SK-N-SH treated with all-trans-retinoic acid at 6 μM for 48 hours (cell line): Measurements from ENCODE around the gene UCHL5.

Source experiments
- ESRRG ChIP-seq: fragments of 250-450 bp; sonication (Bioruptor Pico); IDR thresholded peaks from 2 replicates; pipeline ENCODE4 v1.6.1; 2021; ENCODE audit warnings: mild to moderate bottlenecking
- OSR1 ChIP-seq: fragments of 250-450 bp; sonication (Bioruptor Pico); IDR thresholded peaks from 2 replicates; pipeline ENCODE4 v1.8.0; 2022; ENCODE audit warnings: moderate library complexity, mild to moderate bottlenecking, inconsistent platforms
- PATZ1 ChIP-seq: fragments of 250-450 bp; sonication (Bioruptor Pico); IDR thresholded peaks from 2 replicates; pipeline ENCODE4 v1.8.0; 2020; ENCODE audit warnings: mild to moderate bottlenecking, moderate library complexity, borderline replicate concordance
- RARB ChIP-seq: fragments of 250-450 bp; sonication (Bioruptor Pico); IDR thresholded peaks from 2 replicates; pipeline ENCODE4 v1.8.0; 2021; ENCODE audit warnings: mild to moderate bottlenecking, moderate library complexity
- SNAI2 ChIP-seq: fragments of 250-450 bp; sonication (Bioruptor Pico); IDR thresholded peaks from 2 replicates; pipeline ENCODE4 v1.5.0; 2020; ENCODE audit warnings: mild to moderate bottlenecking, moderate library complexity
- ZFP3 ChIP-seq: fragments of 250-450 bp; sonication (Bioruptor Pico); IDR thresholded peaks from 2 replicates; pipeline ENCODE4 v1.5.0; 2020; ENCODE audit warnings: mild to moderate bottlenecking, moderate library complexity
- TF ChIP-seq, protein P1 (sequence below): fragments of 250-450 bp; sonication (Bioruptor Pico); IDR thresholded peaks from 2 replicates; pipeline ENCODE4 v1.5.0; 2020; ENCODE audit warnings: mild to moderate bottlenecking, moderate library complexity

DNA sequence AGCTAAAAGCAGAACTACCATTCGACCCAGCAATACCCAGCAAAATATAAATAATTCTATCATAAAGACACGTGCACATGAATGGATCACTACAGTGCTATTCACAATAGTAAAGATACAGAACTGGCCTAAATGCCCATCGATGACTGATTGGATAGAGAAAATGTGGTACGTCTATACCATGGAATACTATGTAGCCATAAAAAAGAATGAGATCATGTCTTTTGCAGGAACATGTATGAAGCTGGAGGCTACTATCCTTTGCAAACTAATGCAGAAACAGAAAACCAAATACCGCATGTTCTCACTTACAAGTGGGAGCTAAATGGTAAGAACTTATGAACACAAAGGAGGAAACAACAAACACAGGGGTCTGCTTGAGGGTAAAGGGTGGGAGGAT lies 53.4 kb downstream of the UCHL5 start:
- no peak for TF ChIP-seq RARB
- no peak for TF ChIP-seq ZFP3
- TF ChIP-seq SNAI2 (CRISPR knock-in tag), result no peak
- TF ChIP-seq, protein P1, sequence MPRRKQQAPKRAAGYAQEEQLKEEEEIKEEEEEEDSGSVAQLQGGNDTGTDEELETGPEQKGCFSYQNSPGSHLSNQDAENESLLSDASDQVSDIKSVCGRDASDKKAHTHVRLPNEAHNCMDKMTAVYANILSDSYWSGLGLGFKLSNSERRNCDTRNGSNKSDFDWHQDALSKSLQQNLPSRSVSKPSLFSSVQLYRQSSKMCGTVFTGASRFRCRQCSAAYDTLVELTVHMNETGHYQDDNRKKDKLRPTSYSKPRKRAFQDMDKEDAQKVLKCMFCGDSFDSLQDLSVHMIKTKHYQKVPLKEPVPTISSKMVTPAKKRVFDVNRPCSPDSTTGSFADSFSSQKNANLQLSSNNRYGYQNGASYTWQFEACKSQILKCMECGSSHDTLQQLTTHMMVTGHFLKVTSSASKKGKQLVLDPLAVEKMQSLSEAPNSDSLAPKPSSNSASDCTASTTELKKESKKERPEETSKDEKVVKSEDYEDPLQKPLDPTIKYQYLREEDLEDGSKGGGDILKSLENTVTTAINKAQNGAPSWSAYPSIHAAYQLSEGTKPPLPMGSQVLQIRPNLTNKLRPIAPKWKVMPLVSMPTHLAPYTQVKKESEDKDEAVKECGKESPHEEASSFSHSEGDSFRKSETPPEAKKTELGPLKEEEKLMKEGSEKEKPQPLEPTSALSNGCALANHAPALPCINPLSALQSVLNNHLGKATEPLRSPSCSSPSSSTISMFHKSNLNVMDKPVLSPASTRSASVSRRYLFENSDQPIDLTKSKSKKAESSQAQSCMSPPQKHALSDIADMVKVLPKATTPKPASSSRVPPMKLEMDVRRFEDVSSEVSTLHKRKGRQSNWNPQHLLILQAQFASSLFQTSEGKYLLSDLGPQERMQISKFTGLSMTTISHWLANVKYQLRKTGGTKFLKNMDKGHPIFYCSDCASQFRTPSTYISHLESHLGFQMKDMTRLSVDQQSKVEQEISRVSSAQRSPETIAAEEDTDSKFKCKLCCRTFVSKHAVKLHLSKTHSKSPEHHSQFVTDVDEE (CRISPR knock-in tag), result no peak
- no peak for TF ChIP-seq OSR1 (CRISPR knock-in tag)
- no peak for TF ChIP-seq ESRRG (CRISPR knock-in tag)
- no peak for TF ChIP-seq PATZ1 (CRISPR knock-in tag)
